IMR-90 (cell line): ENCODE results near the gene USP30.

Source experiments
- FOS ChIP-seq: fragments of 150-350 bp; IDR thresholded peaks from 2 replicates; pipeline ENCODE4 v1.6.1; 2016; ENCODE audit warnings: low read depth, low read length
- MXI1 ChIP-seq: IDR thresholded peaks from 2 replicates; pipeline ENCODE4 v1.6.1; 2012; ENCODE audit warnings: low read depth, mild to moderate bottlenecking, low read length, moderate library complexity, borderline replicate concordance
- RFX5 ChIP-seq: IDR thresholded peaks from 2 replicates; pipeline ENCODE4 v1.8.0; 2012; ENCODE audit warnings: low read depth, mild to moderate bottlenecking, low read length, moderate library complexity
- TF ChIP-seq, protein P1 (sequence below): conservative IDR thresholded peaks from 2 replicates; pipeline ENCODE4 v1.5.1; 2012; ENCODE audit warnings: mild to moderate bottlenecking, low read depth, low read length, improper control_type of control experiment

DNA sequence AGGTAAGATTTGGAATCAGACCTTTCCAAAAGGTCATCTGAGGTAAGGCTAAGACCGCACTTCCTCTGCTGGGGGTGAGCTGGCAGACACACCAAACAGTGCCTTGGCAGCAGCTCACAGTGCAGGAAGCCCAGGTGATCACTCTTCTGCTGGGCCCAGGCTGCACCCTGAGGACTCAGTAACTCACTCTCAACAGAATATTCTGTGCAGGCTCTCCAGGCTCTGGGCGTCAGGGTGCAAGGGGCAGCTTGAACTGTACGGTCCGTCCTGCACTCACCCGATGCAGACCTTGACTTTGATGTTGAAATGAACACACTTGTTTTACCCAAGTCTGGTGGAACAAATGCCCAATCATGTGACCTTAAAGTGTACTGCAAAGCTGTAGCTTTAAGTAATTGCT lies 34.9 kb downstream of the USP30 start:
- TF ChIP-seq, protein P1, sequence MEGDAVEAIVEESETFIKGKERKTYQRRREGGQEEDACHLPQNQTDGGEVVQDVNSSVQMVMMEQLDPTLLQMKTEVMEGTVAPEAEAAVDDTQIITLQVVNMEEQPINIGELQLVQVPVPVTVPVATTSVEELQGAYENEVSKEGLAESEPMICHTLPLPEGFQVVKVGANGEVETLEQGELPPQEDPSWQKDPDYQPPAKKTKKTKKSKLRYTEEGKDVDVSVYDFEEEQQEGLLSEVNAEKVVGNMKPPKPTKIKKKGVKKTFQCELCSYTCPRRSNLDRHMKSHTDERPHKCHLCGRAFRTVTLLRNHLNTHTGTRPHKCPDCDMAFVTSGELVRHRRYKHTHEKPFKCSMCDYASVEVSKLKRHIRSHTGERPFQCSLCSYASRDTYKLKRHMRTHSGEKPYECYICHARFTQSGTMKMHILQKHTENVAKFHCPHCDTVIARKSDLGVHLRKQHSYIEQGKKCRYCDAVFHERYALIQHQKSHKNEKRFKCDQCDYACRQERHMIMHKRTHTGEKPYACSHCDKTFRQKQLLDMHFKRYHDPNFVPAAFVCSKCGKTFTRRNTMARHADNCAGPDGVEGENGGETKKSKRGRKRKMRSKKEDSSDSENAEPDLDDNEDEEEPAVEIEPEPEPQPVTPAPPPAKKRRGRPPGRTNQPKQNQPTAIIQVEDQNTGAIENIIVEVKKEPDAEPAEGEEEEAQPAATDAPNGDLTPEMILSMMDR = no peak
- TF ChIP-seq RFX5 (no peak), MXI1 (no peak), FOS (no peak)
